ENCODE data around the gene CREB5.
"Not testable (repeated sequence)": the region's sequence is repeated elsewhere in the genome, so short reads cannot be mapped to it uniquely, and the experiment has no call there.

The CREB5 gene

DNA sequence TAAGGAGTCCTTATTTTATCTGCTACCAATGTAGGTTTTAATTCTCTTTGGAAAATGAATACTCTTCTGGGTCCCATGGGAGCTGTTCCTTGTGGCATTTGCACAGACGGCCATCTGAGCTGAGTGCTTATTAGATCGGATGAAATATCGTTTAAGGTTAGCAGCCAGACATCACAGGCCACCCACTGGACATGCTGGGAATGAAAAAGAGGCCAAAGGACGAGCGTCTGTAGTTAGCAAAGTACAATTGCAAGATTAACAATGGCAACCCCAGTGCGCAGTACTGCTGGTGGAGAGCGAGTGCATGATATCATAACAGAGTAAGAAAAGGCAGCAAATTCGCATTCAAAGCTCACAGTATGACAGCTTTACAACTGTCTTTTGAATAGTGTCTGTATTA lies 28.3 kb upstream of the CREB5 start:
- WGBS, 2 experiments (ENCODE audit: insufficient coverage in 2 of 2): 88 to 92% methylated on average over 7 to 8 of the region's 8 CpGs
- Histone ChIP-seq H3K36me3 (ENCODE audit: control insufficient read depth, insufficient read depth, low read length) (no peaks in the 10 kb centered on the region), H3K9me3 (ENCODE audit: control insufficient read depth, low read length) (no peaks in the 10 kb centered on the region), H3K4me3 (ENCODE audit: extremely low read depth, insufficient read depth, low read length, poor library complexity, severe bottlenecking) (no peak overlapping the region), H3K4me1 (ENCODE audit: control insufficient read depth, insufficient read depth, low read length, poor library complexity, severe bottlenecking) (no peaks in the 10 kb centered on the region), H3K27ac (ENCODE audit: low read depth, low read length, severe bottlenecking) (no peak overlapping the region)

DNA sequence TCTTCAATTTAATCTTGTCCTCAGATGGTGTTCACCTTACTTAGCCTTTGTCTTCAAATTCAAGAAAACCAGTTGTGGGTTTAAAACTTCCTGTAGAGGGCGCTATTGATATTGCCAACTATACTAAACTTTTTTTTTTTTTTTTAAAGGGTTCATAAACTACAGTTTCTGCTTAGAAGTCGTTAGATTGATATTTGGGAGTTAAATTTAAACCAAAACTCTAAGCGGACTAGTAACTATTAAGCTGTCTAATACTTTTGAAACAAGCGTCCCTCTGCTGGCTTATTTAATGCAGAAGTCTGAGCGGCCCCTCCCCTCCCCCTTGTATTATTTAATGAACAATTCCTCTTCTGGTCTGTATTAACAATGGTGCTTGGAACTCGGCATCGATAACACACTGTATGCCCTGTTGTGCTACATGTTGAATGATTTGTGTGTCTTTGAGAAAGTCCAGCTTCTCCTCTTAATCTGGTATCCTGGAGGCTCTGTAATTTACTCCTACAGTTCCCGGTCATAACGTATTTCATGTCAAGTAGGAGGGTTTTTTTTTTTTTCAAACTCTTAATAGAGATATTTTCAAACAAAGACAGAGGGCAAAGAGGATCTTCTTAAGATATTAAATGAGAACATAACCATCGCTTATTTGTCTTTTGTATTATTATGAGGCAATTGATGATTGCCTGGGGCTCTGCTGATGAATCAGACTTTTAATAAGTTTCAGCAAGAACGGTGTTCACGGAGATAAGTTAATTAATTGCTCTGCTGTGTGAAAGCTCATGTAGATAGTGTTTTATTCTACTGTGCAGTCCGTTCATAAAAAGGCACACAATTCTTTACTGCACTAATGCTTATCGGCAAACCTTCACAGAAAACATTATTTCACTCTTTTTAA lies 22.6 kb upstream of the CREB5 start:
- H3K27ac ChIP-seq (ENCODE audit: low read depth, low read length, severe bottlenecking): no peak overlapping the region
- H3K4me3 ChIP-seq (ENCODE audit: extremely low read depth, insufficient read depth, low read length, poor library complexity, severe bottlenecking): no peak overlapping the region
- H3K9me3 ChIP-seq (ENCODE audit: control insufficient read depth, low read length): no peaks in the 10 kb centered on the region
- 72 to 100% methylated on average over 2 to 3 of the region's 14 CpGs for WGBS, 2 experiments (ENCODE audit: insufficient coverage in 2 of 2)
- no peaks in the 10 kb centered on the region for H3K36me3 ChIP-seq (ENCODE audit: control insufficient read depth, insufficient read depth, low read length)
- H3K4me1 ChIP-seq (ENCODE audit: control insufficient read depth, insufficient read depth, low read length, poor library complexity, severe bottlenecking): no peaks in the 10 kb centered on the region

DNA sequence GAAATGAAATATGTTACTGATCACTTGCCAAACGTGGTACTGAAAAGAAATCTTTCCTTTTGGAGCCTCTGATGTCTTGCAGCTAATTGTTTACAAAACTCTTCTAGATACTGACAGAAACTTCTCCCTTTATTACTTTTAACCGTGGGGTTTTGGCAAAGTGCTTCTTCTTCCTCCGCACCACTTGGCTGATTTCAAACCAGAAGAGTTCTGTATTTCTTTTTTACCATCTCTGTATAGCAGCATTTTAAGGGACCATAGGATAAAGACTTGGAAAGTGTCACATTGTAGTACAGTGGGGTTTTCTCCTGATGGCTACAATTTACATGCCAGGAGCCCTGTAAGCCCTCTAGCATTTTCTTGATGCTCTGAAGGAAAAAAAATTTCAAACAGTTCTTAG lies 21.9 kb upstream of the CREB5 start:
- Histone ChIP-seq H3K27ac (ENCODE audit: low read depth, low read length, severe bottlenecking) (no peak overlapping the region), H3K9me3 (ENCODE audit: control insufficient read depth, low read length) (no peaks in the 10 kb centered on the region), H3K4me1 (ENCODE audit: control insufficient read depth, insufficient read depth, low read length, poor library complexity, severe bottlenecking) (no peaks in the 10 kb centered on the region), H3K4me3 (ENCODE audit: extremely low read depth, insufficient read depth, low read length, poor library complexity, severe bottlenecking) (no peak overlapping the region), H3K36me3 (ENCODE audit: control insufficient read depth, insufficient read depth, low read length) (no peaks in the 10 kb centered on the region)
- WGBS, 2 experiments (ENCODE audit: insufficient coverage in 2 of 2): 93 to 100% methylated on average over 1 to 2 of the region's 3 CpGs

DNA sequence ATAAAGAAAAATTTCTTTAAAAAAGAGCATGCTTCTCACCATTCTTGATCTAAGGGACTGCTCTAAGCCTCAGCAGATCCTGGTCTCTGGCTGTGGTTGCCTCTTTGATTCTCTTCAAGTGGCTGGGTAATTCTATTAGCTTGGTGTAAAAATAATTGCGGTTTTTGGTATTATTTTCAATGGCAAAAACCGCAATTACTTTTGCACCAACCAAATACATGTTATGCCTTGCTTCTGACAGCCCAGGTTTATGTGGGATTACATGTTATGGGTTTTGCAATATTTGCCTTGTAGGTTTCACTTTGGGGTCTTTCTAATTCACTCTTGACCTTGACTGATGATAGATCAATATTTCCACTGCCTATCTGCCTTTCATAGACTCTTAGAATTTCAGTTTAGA lies 20.0 kb upstream of the CREB5 start:
- Histone ChIP-seq H3K4me1 (ENCODE audit: control insufficient read depth, insufficient read depth, low read length, poor library complexity, severe bottlenecking) (no peaks in the 10 kb centered on the region), H3K27ac (ENCODE audit: low read depth, low read length, severe bottlenecking) (no peak overlapping the region), H3K9me3 (ENCODE audit: control insufficient read depth, low read length) (no peaks in the 10 kb centered on the region), H3K4me3 (ENCODE audit: extremely low read depth, insufficient read depth, low read length, poor library complexity, severe bottlenecking) (no peak overlapping the region), H3K36me3 (ENCODE audit: control insufficient read depth, insufficient read depth, low read length) (no peaks in the 10 kb centered on the region)
- WGBS, 2 experiments (ENCODE audit: insufficient coverage in 2 of 2): no CpG with 5 or more reads among the region's 2 CpGs

DNA sequence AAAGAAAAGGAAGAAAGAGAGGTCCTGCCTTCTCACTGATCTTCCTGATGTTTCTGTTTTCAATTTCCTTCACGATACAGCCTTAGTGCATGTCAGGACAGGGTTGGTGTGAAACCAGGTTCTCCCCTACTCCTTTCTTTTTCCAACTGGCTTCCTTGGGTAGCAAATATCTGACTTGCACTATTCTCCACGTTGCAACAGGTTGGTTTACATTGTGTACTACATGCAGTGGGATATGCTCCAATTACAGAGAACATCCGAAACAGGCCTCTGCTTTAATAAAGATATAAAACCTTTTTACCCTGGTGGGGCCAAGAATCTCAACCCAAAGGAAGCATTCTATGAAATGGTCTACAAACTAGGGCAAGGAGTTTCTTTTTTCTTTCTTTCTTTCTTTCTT lies 16.9 kb upstream of the CREB5 start:
- Histone ChIP-seq H3K4me3 (ENCODE audit: extremely low read depth, insufficient read depth, low read length, poor library complexity, severe bottlenecking) (no peak overlapping the region), H3K36me3 (ENCODE audit: control insufficient read depth, insufficient read depth, low read length) (no peaks in the 10 kb centered on the region), H3K27ac (ENCODE audit: low read depth, low read length, severe bottlenecking) (no peak overlapping the region), H3K4me1 (ENCODE audit: control insufficient read depth, insufficient read depth, low read length, poor library complexity, severe bottlenecking) (no peaks in the 10 kb centered on the region), H3K9me3 (ENCODE audit: control insufficient read depth, low read length) (no peaks in the 10 kb centered on the region)
- WGBS, 2 experiments (ENCODE audit: insufficient coverage in 2 of 2): 100% methylated on average over 1 of the region's 3 CpGs

DNA sequence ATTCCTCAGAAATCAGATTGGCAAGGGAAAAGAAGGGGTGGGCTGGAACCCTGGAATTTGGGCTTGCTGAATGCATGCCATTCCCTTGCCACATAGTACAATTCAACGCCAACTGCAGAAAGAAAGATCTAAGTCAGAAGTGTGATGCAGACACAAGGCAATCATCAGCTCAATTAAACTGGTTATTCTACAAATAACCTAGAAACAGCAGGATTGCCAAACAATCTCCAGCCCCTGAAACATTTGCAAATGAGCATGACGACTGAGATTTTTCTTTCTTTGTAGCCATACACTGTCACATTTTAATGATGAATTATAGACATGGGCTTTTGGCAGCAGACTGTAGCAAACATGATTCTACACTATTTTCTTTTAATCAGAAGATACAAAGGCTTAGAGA lies 16.5 kb upstream of the CREB5 start:
- Histone ChIP-seq H3K36me3 (ENCODE audit: control insufficient read depth, insufficient read depth, low read length) (no peaks in the 10 kb centered on the region), H3K27ac (ENCODE audit: low read depth, low read length, severe bottlenecking) (no peak overlapping the region), H3K9me3 (ENCODE audit: control insufficient read depth, low read length) (no peaks in the 10 kb centered on the region), H3K4me3 (ENCODE audit: extremely low read depth, insufficient read depth, low read length, poor library complexity, severe bottlenecking) (no peak overlapping the region), H3K4me1 (ENCODE audit: control insufficient read depth, insufficient read depth, low read length, poor library complexity, severe bottlenecking) (no peaks in the 10 kb centered on the region)
- WGBS, 2 experiments (ENCODE audit: insufficient coverage in 2 of 2): 71 to 83% methylated on average over 1 of the region's 2 CpGs

DNA sequence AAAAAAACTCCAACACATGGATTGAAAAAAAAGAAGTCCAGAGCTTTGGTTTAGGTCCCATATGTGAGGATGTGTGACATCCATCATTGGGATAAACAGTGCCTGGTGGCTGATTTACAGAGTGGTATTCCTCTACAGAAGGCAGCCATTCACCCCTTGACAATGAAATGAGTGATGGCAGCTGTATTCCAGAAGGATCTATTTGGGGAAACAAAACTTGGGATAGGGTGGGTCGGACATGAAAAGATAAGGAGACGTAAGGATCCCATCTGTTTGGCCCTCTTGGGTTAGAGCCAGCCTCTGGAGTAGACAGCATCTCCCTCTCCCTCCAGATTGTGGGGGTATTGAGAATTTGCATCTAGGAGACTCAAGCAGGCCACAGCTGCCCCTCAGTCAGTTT lies 15.2 kb upstream of the CREB5 start:
- H3K4me1 ChIP-seq (ENCODE audit: control insufficient read depth, insufficient read depth, low read length, poor library complexity, severe bottlenecking): no peaks in the 10 kb centered on the region
- H3K9me3 ChIP-seq (ENCODE audit: control insufficient read depth, low read length): no peaks in the 10 kb centered on the region
- H3K36me3 ChIP-seq (ENCODE audit: control insufficient read depth, insufficient read depth, low read length): no peaks in the 10 kb centered on the region
- no peak overlapping the region for H3K27ac ChIP-seq (ENCODE audit: low read depth, low read length, severe bottlenecking)
- H3K4me3 ChIP-seq (ENCODE audit: extremely low read depth, insufficient read depth, low read length, poor library complexity, severe bottlenecking): no peak overlapping the region
- WGBS, 2 experiments (ENCODE audit: insufficient coverage in 2 of 2): 80% methylated on average over 2 of the region's 2 CpGs; no CpG with 5 or more reads in 1 of the 2 experiments

DNA sequence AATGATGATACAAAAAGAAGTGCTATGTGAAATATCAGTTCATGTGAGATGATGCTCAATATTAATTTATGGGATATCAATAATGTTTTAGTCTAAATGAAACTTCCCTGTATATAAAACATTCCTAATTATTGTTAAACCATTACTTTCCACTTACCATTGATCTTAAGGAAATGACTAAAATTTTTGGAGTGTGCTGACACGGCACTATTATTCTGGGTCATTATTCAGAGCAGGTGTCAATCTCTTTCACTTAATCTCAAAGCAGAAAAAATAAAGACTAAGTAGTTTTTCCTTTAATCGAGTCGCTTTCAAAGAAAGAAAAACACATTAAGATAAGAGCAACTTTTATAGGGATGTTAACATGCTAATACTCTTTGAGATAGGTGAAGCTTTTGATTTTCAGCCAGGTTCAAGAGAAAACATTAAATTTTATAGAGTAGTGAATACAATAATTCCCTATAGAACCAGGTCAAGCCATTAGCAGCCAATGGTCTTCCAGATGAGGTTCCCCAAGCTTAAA lies 11.4 kb upstream of the CREB5 start:
- no peaks in the 10 kb centered on the region for H3K36me3 ChIP-seq (ENCODE audit: control insufficient read depth, insufficient read depth, low read length)
- H3K27ac ChIP-seq (ENCODE audit: low read depth, low read length, severe bottlenecking): no peak overlapping the region
- no CpG with 5 or more reads among the region's 3 CpGs for WGBS, 2 experiments (ENCODE audit: insufficient coverage in 2 of 2)
- H3K4me1 ChIP-seq (ENCODE audit: control insufficient read depth, insufficient read depth, low read length, poor library complexity, severe bottlenecking): no peaks in the 10 kb centered on the region
- H3K9me3 ChIP-seq (ENCODE audit: control insufficient read depth, low read length): no peaks in the 10 kb centered on the region
- no peak overlapping the region for H3K4me3 ChIP-seq (ENCODE audit: extremely low read depth, insufficient read depth, low read length, poor library complexity, severe bottlenecking)

DNA sequence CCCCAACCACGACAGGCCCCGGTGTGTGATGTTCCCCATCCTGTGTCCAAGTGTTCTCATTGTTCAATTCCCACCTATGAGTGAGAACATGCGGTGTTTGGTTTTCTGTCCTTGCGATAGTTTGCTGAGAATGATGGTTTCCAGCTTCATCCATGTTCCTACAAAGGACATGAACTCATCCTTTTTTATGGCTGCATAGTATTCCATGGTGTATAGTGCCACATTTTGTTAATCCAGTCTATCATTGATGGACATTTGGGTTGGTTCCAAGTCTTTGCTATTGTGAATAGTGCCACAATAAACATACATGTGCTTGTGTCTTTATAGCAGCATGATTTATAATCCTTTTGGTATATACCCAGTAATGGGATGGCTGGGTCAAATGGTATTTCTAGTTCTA lies 10.8 kb upstream of the CREB5 start:
- not testable (repeated sequence) for H3K4me3 ChIP-seq (ENCODE audit: extremely low read depth, insufficient read depth, low read length, poor library complexity, severe bottlenecking); H3K4me1 ChIP-seq (ENCODE audit: control insufficient read depth, insufficient read depth, low read length, poor library complexity, severe bottlenecking); H3K27ac ChIP-seq (ENCODE audit: low read depth, low read length, severe bottlenecking); H3K36me3 ChIP-seq (ENCODE audit: control insufficient read depth, insufficient read depth, low read length); H3K9me3 ChIP-seq (ENCODE audit: control insufficient read depth, low read length)
- 60 to 100% methylated on average over 1 to 2 of the region's 4 CpGs for WGBS, 2 experiments (ENCODE audit: insufficient coverage in 2 of 2)

DNA sequence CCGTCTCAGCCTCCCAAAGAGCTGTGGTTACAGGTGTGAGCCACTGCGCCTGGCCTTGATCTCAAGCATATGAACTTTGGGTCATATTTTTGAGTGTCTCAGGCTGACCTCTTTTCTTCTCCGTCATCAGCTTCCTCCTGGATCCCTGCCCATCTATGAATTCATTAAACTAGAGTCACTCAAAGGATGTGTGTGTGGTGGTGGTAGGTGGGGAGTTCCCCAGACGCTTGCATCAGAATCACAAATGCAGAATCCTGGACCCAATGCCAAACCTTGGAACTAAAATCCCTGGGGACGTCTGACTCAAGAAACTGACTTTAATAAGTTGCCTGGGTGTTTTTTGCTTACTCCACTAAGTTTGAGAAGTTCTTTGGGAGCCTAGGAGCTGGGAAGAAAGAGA lies 6.7 kb upstream of the CREB5 start:
- WGBS, 2 experiments (ENCODE audit: insufficient coverage in 2 of 2): 67 to 86% methylated on average over 1 of the region's 5 CpGs
- H3K4me1 ChIP-seq (ENCODE audit: control insufficient read depth, insufficient read depth, low read length, poor library complexity, severe bottlenecking): peaks cover 5% of the 10 kb centered on the region
- no peak overlapping the region for H3K4me3 ChIP-seq (ENCODE audit: extremely low read depth, insufficient read depth, low read length, poor library complexity, severe bottlenecking)
- no peaks in the 10 kb centered on the region for H3K36me3 ChIP-seq (ENCODE audit: control insufficient read depth, insufficient read depth, low read length)
- H3K27ac ChIP-seq (ENCODE audit: low read depth, low read length, severe bottlenecking): no peak overlapping the region
- H3K9me3 ChIP-seq (ENCODE audit: control insufficient read depth, low read length): no peaks in the 10 kb centered on the region

DNA sequence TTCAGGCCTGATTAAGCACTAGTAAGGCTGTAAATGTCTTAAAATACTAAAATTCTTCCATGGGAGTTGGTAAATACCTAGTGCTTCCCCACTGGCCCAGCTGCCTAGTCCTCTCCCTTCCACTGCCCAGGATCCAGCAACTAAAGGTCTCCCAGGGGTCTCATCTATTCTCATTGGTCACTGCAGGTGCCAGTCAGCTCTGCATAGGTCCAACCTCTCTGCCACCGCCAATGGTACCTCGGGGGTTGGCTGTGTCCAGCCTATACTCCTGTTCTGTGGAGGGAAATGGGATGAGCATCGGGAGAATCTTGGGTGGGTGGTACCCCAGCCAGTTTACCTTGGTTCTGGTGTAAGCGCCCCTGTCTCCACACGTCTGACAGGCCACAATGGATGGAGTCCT lies 6.1 kb upstream of the CREB5 start:
- Histone ChIP-seq H3K9me3 (ENCODE audit: control insufficient read depth, low read length) (no peaks in the 10 kb centered on the region), H3K27ac (ENCODE audit: low read depth, low read length, severe bottlenecking) (no peak overlapping the region), H3K36me3 (ENCODE audit: control insufficient read depth, insufficient read depth, low read length) (no peaks in the 10 kb centered on the region), H3K4me3 (ENCODE audit: extremely low read depth, insufficient read depth, low read length, poor library complexity, severe bottlenecking) (no peak overlapping the region), H3K4me1 (ENCODE audit: control insufficient read depth, insufficient read depth, low read length, poor library complexity, severe bottlenecking) (peaks cover 5% of the 10 kb centered on the region)
- WGBS, 2 experiments (ENCODE audit: insufficient coverage in 2 of 2): 86 to 95% methylated on average over 3 to 5 of the region's 5 CpGs
